Adrenal gland (tissue), 12 donors: Measurements from ENCODE around the gene BSDC1. TPM values are rescaled to one million over a fixed set of nuclear protein-coding genes. Genes with fewer than 3 reads are reported as not detected.
A peak's percentile ranks its signal among the peaks of the same experiment; 100 is the strongest.
"Not testable (repeated sequence)": the region's sequence is repeated elsewhere in the genome, so short reads cannot be mapped to it uniquely, and the experiment has no call there.

ENCODE experiments used
- DNase-seq, 7 donors: peaks; one replicate each; pipeline ENCODE4 v3.0.0-alpha.2; 2019 to 2020
- H3K27ac ChIP-seq, 5 donors: fragments of 200-600 bp; sonication (generic) in 4 of 5; 1 replicate in 3 of 5; 2 replicates in 2 of 5; pipeline versions ENCODE4 v1.5.1 to v1.8.0; 2016 to 2020; ENCODE audit warnings: mild to moderate bottlenecking in 1 of 5
- H3K27me3 ChIP-seq: fragments of 200-600 bp; 2 replicates; pipeline ENCODE4 v1.8.0; 2021
- H3K36me3 ChIP-seq, 2 donors: fragments of 200-600 bp; replicated peaks in 1 of 2; 1 replicate in 1 of 2; 2 replicates in 1 of 2; pipeline versions ENCODE4 v1.5.1 to v1.8.0; 2018 to 2022
- H3K4me1 ChIP-seq, 2 donors: fragments of 200-600 bp; replicated peaks in 1 of 2; 1 replicate in 1 of 2; 2 replicates in 1 of 2; pipeline versions ENCODE4 v1.5.1 to v1.8.0; 2018 to 2021
- H3K4me3 ChIP-seq, 4 donors: fragments of 200-600 bp; sonication (generic) in 3 of 4; one replicate each; pipeline ENCODE4 v1.5.1; 2016 to 2018
- H3K9me3 ChIP-seq, 3 donors: fragments of 200-600 bp; sonication (generic) in 1 of 3; replicated peaks in 1 of 3; 1 replicate in 2 of 3; 2 replicates in 1 of 3; pipeline versions ENCODE4 v1.5.1 to v1.8.0; 2016 to 2021
- POLR2A ChIP-seq, 2 donors: fragments of 450-650 bp; IDR thresholded peaks; one replicate each; pipeline ENCODE4 v1.6.1; 2017; ENCODE audit warnings: antibody characterized with exemption in 2 of 2, mild to moderate bottlenecking in 2 of 2, moderate library complexity in 1 of 2
- WGBS, 4 donors: extraction: QIAGEN DNeasy Blood & Tissue Kit in 2 of 4; methylation state at CpG; one replicate each; pipeline versions ENCODE4 v1.1.5 to v1.1.7; 2013 to 2017; 5-methylcytosine and 5-hydroxymethylcytosine counted together
- intact Hi-C, 2 donors: fragments of 100-400 bp; cut with DNase I; formaldehyde crosslinking; loops; one replicate each; pipeline versions ENCODE4 v1.14.1 to v1.15.0; 2022 to 2023
- polyA plus RNA-seq, 3 donors: library from polyadenylated mRNA; stranded (reverse); fragments of 200-250 nt in 2 of 3; fragments of 350-450 nt in 1 of 3; fragmentation: Illumina TruSeq in 1 of 3; extraction: RNeasy Lipid Tissue Mini Kit (QIAGEN cat#74804) in 1 of 3; gene quantifications; one replicate each; pipeline ENCODE4 v1.2.3, GENCODE V29; 2013 to 2014
- total RNA-seq, 9 donors: library from RNA; depleted of rRNA in 4 of 9; stranded (reverse); fragments of >200 nt in 4 of 9; fragments of 120-200 nt in 1 of 9; fragmentation: NEBNext Ultra II Directional in 1 of 9; extraction: Animal tissue kit (Norgen Biotek cat#: 25700) in 1 of 9; gene quantifications; one replicate each; pipeline versions ENCODE4 v1.1.0 to v1.2.4, GENCODE V29; 2013 to 2023
- TF ChIP-seq, protein P1 (sequence below), 6 experiments: fragments of 450-650 bp in 4 of 6; fragments of 200-600 bp in 2 of 6; sonication (generic) in 1 of 6; IDR thresholded peaks; 1 replicate in 5 of 6; 2 replicates in 1 of 6; pipeline versions ENCODE4 v1.5.1 to v1.8.0; 2016 to 2021; ENCODE audit warnings: antibody characterized with exemption in 6 of 6, mild to moderate bottlenecking in 2 of 6, moderate library complexity in 1 of 6
- donor health status: healthy with polysubstance abuse.
- donor health status: Bipolar disorder and iron deficiency.
- donor health status: DM: yes; HTN: yes; CAD: no.
- donor health status: DM: no; HTN: no; CAD: no.
- donor health status: DM: no; HTN: no; CAD: no.
- donor health status: DM: yes; HTN: yes; CAD: no.

Gene BSDC1
- total and polyA plus RNA-seq, 12 donors = 47.9 to 153 (median 107) TPM

DNA sequence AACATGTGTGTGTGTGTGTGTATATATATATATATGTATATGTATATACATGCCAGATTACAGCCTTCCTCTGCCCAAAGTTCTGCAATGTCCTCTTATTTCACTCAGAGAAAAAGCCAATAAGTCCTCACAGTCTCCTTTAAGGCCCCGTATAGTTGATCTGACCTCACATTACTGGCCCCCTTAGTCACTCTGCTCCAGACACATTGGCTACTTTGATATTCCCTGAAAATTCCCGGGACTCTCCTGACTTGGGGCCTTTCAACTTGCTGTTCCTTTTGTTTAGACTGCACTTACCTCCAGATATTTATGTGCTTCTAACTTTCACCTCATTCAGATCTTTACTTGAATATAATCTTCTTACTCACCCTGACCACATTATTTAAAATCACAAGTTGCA is 4.2 kb upstream of the BSDC1 start:
- TF ChIP-seq POLR2A (IDR thresholded peaks at IDR 0.05) = no peak
- TF ChIP-seq, protein P1, sequence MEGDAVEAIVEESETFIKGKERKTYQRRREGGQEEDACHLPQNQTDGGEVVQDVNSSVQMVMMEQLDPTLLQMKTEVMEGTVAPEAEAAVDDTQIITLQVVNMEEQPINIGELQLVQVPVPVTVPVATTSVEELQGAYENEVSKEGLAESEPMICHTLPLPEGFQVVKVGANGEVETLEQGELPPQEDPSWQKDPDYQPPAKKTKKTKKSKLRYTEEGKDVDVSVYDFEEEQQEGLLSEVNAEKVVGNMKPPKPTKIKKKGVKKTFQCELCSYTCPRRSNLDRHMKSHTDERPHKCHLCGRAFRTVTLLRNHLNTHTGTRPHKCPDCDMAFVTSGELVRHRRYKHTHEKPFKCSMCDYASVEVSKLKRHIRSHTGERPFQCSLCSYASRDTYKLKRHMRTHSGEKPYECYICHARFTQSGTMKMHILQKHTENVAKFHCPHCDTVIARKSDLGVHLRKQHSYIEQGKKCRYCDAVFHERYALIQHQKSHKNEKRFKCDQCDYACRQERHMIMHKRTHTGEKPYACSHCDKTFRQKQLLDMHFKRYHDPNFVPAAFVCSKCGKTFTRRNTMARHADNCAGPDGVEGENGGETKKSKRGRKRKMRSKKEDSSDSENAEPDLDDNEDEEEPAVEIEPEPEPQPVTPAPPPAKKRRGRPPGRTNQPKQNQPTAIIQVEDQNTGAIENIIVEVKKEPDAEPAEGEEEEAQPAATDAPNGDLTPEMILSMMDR (IDR thresholded peaks at IDR 0.05) = no peak
- intact Hi-C loops = no loop called here
- WGBS, 4 donors = 48 to 68% (median 55%) methylated on average over 2 of the region's 2 CpGs

DNA sequence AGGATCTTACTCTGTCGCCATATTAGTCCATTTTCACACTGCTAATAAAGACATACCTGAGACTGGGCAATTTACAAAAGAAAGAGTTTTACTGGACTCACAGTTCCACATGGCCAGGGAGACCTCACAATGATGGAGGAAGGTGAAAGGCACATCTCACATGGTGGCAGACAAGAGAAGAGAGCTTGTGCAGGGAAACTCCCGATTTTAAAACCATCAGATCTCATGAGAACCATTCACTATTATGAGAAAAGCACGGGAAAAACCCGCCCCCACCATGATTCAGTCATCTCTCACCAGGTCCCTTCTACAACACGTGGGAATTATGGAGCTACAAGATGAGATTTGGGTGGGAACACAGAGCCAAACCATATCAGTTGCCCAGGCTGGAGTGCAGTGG is 2.3 kb upstream of the BSDC1 start:
- intact Hi-C loops, H3K9me3 ChIP-seq, H3K27me3 ChIP-seq, DNase-seq, H3K27ac ChIP-seq, H3K4me3 ChIP-seq, H3K36me3 ChIP-seq: not testable (repeated sequence)
- H3K4me1 ChIP-seq = peaks cover 21 to 39% of the 10 kb centered on the region in 2 donors
- WGBS, 4 donors = 87 to 96% (median 90%) methylated on average over 5 of the region's 5 CpGs

More for the DNA sequence above, 4.2 kb upstream of the BSDC1 start:
- DNase-seq = no peak
- no peak overlapping the region for H3K4me3 ChIP-seq
- no peaks in the 10 kb centered on the region for H3K36me3 ChIP-seq
- no peaks in the 10 kb centered on the region for H3K27me3 ChIP-seq
- H3K27ac ChIP-seq = no peak overlapping the region
- H3K4me1 ChIP-seq = peaks cover 4 to 20% of the 10 kb centered on the region in 2 donors
- no peaks in the 10 kb centered on the region for H3K9me3 ChIP-seq

DNA sequence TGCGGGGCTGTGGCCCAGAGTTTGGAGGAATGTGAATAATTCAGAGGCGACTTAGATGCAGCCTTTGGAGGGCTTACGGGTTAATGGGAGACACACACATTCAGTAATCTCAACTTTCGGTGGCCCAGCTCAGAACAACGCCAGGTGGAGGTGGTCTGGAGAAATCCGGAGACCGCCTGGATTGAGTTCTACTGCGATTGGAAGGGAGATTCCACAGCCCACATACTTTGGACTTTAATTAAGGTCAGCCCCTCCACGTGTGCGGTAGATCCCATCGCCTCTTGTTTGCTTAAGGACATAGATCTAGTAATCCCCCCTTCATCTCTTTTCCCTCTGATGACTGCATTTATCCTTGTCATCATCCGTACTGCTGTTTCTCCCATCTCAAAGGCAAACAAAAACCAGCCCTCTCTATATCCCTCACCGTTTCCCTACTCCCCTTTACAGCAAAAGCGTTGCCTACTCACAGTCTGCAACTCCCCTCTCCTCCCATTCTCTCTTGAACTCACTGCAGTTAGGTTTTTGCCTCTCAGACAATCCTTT is 720 bp upstream of the BSDC1 start:
- WGBS, 4 donors = 1% methylated on average over 9 to 14 of the region's 14 CpGs
- H3K4me1 ChIP-seq = peaks cover 21 to 31% of the 10 kb centered on the region in 2 donors
- peak overlapping the region; percentile 34 to 72 (median 40) for H3K4me3 ChIP-seq
- TF ChIP-seq, protein P1 (IDR thresholded peaks at IDR 0.05) = no peak
- peak in 1 of 2 donors; percentile 73 for TF ChIP-seq POLR2A (IDR thresholded peaks at IDR 0.05)
- no peaks in the 10 kb centered on the region for H3K9me3 ChIP-seq
- H3K27ac ChIP-seq = peak overlapping the region; percentile 89 to 98 (median 97)
- intact Hi-C loops = no loop called here
- no peak for DNase-seq
- H3K36me3 ChIP-seq = peaks cover 0 to 18% of the 10 kb centered on the region in 2 donors
- no peaks in the 10 kb centered on the region for H3K27me3 ChIP-seq

DNA sequence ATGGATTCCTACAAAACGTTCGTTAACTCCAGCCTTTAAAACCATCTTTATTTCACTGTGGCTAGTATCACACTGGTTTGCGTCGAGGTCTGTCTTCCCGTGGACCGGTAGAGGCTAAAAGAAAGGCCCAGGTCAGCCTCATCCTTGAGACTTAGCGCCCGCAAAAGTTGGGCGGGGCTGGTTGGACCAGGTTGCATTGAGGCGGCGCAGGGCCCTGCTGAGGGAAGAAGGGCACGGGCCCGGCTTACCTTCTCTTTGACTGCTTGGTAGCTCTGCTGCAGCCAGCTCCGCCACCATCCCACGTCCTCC is 455 bp downstream of the BSDC1 start:
- Histone ChIP-seq H3K27ac (peak overlapping the region; percentile 69 to 98 (median 97)), H3K4me1 (peaks cover 21 to 31% of the 10 kb centered on the region in 2 donors), H3K9me3 (no peaks in the 10 kb centered on the region), H3K36me3 (peaks cover 0 to 25% of the 10 kb centered on the region in 2 donors), H3K27me3 (no peaks in the 10 kb centered on the region), H3K4me3 (peak overlapping the region; percentile 20 to 74 (median 66))
- intact Hi-C loops = no loop called here
- WGBS, 4 donors = 0 to 3% (median 2%) methylated on average over 9 to 15 of the region's 15 CpGs
- DNase-seq = peak in 4 of 7 donors; percentile 62 to 71 (median 65)
- no peak for TF ChIP-seq POLR2A (IDR thresholded peaks at IDR 0.05)
- TF ChIP-seq, protein P1 (IDR thresholded peaks at IDR 0.05) = no peak

DNA sequence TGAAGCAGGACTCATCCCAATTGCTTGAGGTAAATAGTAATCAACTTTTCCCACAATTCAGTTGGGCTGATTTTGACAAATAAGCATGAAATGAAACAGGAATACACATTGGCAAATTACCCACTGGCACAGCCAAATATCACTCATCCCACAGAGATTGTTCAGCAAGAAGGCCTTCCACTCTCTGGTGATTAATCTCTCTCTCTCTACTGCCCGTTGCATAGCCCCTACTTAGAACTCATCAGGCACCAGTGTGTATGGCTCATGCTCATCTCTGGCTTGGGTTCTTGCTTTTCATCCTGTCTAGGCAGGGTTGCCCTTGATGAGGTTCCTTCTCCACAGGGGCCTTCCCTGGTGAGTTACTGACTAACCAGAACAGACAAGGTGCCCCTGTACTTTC is 1.1 kb downstream of the BSDC1 start:
- WGBS, 4 donors = 23 to 50% (median 26%) methylated on average over 1 of the region's 1 CpG
- Histone ChIP-seq H3K36me3 (peaks cover 0 to 31% of the 10 kb centered on the region in 2 donors), H3K9me3 (no peaks in the 10 kb centered on the region), H3K27me3 (no peaks in the 10 kb centered on the region), H3K27ac (peak overlapping the region; percentile 69 to 98 (median 97)), H3K4me3 (peak overlapping the region in 2 of 4 donors; percentile 72 to 74), H3K4me1 (peaks cover 21 to 31% of the 10 kb centered on the region in 2 donors)
- intact Hi-C loops = no loop called here
- DNase-seq = peak in 5 of 7 donors; percentile 51 to 78 (median 66)
- peak in 1 of 2 donors; percentile 88 for TF ChIP-seq POLR2A (IDR thresholded peaks at IDR 0.05)
- TF ChIP-seq, protein P1 (IDR thresholded peaks at IDR 0.05) = no peak
